ENCODE measurements around the gene CUL7. TPM values are rescaled to one million over a fixed set of nuclear protein-coding genes. Genes with fewer than 3 reads are reported as not detected.

The CUL7 gene
- total and polyA plus RNA-seq, 9 of the 15 experiments (the other 6 are each of a cell fraction or from before 2014, with no cell fraction given), result 0.44 to 20.1 (median 8.6) TPM

DNA sequence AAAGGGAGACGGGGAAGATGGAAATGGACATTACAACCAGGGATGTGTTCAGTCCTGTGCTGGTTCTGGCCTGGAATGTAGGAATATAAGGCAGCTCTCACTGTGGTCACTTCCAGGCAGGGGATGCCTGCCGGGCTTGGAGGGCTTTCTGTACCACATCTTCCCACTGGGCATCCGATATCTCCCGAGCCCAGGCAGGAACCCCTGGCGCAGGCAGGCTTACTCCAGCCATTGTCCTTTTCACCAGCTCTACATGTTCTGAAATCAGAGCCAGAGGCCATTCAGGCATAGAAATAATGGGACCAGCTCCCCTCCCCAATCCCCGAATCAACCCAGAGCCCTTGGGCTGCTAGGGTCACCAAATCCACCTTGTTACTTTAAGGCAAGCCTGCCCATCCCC lies 41.3 kb downstream of the CUL7 start:
- Histone ChIP-seq H3K9me3 (replicated peaks; ENCODE audit: control insufficient read depth, insufficient read depth, low read depth, low read length) (no peaks in the 10 kb centered on the region), H3K9ac (ENCODE audit: insufficient read depth in 1 of 2, low read depth in 2 of 2, low read length in 2 of 2) (peak overlapping the region; percentile 66 to 76; a peak in 3 of 4 replicates), H2AFZ (ENCODE audit: low read depth, low read length) (no peak overlapping the region), H3K9me1 (ENCODE audit: control insufficient read depth, insufficient read depth, low read length) (no peaks in the 10 kb centered on the region), H4K20me1 (replicated peaks; ENCODE audit: control insufficient read depth, insufficient read depth, low read length) (peaks cover 4% of the 10 kb centered on the region; the same call in 1 of the 2 replicates), H3K4me3 (peak overlapping the region; percentile 79), H3K4me1 (replicated peaks in 1 of 2; ENCODE audit: control insufficient read depth in 2 of 2, insufficient read depth in 2 of 2, low read length in 2 of 2) (peaks cover 29 to 32% of the 10 kb centered on the region in 2 experiments; a peak in 4 of 5 replicates), H3K27ac (ENCODE audit: extremely low read depth, low read depth, low read length) (no peak overlapping the region), H3K36me3 (ENCODE audit: control insufficient read depth, insufficient read depth, low read length) (peaks cover 71% of the 10 kb centered on the region), H3K79me2 (ENCODE audit: control insufficient read depth, insufficient read depth, low read length) (peaks cover 49% of the 10 kb centered on the region), H3K27me3 (ENCODE audit: control insufficient read depth in 2 of 2, insufficient read depth in 2 of 2, low read length in 2 of 2) (no peaks in the 10 kb centered on the region), H3K4me2 (ENCODE audit: insufficient read depth, low read length) (peak overlapping the region; percentile 96)
- intact Hi-C loops (cut with micrococcal nuclease) (no loop called here), in situ Hi-C loops (cut with MboI) (no loop called here)
- no TSS peak for BruUV-seq (replicated peaks)
- POLR2A ChIA-PET, result interaction anchor here (0.6 to 3.9 kb wide), 11 partner anchors 10 to 160 kb away, joined by 3 to 23 read pairs (median 4); partner anchors contain the start of genes CNPY3 and PPP2R5D
- WGBS (ENCODE audit: insufficient coverage, low coverage, missing lambda C conversion rate), result 87% methylated on average over 6 of the region's 6 CpGs
- no peak for FAIRE-seq
- ATAC-seq, result no peak
- no peak for DNase-seq (ENCODE audit: extremely low read depth in 1 of 4, low spot score in 3 of 4)
- CTCF ChIA-PET (ENCODE audit: low intra/inter-chr PET ratio), result no interaction called here
- no peak for TF ChIP-seq FOXK1 (CRISPR knock-in tag; IDR thresholded peaks at IDR 0.05; ENCODE audit: borderline replicate concordance)
- TF ChIP-seq, protein P1, sequence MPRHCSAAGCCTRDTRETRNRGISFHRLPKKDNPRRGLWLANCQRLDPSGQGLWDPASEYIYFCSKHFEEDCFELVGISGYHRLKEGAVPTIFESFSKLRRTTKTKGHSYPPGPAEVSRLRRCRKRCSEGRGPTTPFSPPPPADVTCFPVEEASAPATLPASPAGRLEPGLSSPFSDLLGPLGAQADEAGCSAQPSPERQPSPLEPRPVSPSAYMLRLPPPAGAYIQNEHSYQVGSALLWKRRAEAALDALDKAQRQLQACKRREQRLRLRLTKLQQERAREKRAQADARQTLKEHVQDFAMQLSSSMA (CRISPR knock-in tag; IDR thresholded peaks at IDR 0.05), result no peak
- no peak for TF ChIP-seq ZNF436 (CRISPR knock-in tag; IDR thresholded peaks at IDR 0.05)
- no peak for TF ChIP-seq NRF1 (conservative IDR thresholded peaks at IDR 0.05 in 1 of 2, IDR thresholded peaks at IDR 0.05 in 1 of 2)
- TF ChIP-seq, protein P2, sequence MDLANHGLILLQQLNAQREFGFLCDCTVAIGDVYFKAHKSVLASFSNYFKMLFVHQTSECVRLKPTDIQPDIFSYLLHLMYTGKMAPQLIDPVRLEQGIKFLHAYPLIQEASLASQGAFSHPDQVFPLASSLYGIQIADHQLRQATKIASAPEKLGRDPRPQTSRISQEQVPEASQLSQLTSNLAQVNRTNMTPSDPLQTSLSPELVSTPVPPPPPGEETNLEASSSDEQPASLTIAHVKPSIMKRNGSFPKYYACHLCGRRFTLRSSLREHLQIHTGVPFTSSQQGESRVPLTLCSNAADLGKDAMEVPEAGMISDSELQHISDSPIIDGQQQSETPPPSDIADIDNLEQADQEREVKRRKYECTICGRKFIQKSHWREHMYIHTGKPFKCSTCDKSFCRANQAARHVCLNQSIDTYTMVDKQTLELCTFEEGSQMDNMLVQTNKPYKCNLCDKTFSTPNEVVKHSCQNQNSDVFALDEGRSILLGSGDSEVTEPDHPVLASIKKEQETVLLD (IDR thresholded peaks at IDR 0.05), result no peak
- 0 out of 2 replicates have a peak, but pooled peaks have one; percentile 9 for TF ChIP-seq PHF8 (IDR thresholded peaks at IDR 0.05; ENCODE audit: borderline replicate concordance, low read length)
